H54 (cell line): ENCODE measurements around the gene VPS45.

Experiments
- DNase-seq: peaks from one replicate; pipeline ENCODE4 v3.0.0; 2011; ENCODE audit warnings: low spot score, mixed read lengths; ENCODE audit not compliant: insufficient read length
- FAIRE-seq: peaks from 3 replicates; lab custom pipeline; 2011; peaks lifted over from hg19 to GRCh38; lab: Jason Lieb, UNC
- POLR2A ChIP-seq: IDR thresholded peaks from 2 replicates; pipeline ENCODE4 v1.6.1; 2011; ENCODE audit warnings: low read depth, mild to moderate bottlenecking, low read length

VPS45 gene

DNA sequence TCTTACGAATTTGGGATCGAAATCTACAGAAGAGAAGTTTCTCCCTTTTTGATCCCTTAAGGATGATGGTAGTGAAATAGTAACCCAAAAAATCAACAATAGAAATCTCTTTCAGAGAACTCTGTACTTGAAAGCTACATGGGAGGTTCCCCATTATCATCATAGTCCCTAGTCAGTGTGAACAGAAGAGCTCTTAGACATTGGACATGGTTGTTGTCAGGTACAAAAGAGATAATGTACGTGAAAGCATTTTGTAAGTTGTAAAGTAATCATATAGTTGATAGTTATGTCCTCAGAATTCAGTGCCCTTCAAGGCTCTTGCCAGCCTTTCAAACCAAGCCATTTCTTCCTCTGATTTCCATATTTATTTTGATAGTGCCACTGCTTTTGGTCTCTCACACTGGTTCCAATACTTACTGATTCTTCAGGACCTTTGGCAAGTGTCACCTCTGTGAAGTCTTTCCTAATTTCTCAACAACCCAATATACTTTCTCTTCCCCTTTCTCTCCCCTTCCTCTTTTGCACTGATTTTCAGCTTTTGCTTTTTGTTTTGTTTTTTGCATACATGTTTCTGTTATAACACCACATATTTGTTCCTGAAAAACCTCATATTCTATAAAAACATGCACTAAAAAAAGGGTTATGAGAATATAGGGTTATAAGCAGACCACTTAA lies 22.4 kb downstream of the VPS45 start:
- no peak for FAIRE-seq
- TF ChIP-seq POLR2A, result no peak
- no peak for DNase-seq

DNA sequence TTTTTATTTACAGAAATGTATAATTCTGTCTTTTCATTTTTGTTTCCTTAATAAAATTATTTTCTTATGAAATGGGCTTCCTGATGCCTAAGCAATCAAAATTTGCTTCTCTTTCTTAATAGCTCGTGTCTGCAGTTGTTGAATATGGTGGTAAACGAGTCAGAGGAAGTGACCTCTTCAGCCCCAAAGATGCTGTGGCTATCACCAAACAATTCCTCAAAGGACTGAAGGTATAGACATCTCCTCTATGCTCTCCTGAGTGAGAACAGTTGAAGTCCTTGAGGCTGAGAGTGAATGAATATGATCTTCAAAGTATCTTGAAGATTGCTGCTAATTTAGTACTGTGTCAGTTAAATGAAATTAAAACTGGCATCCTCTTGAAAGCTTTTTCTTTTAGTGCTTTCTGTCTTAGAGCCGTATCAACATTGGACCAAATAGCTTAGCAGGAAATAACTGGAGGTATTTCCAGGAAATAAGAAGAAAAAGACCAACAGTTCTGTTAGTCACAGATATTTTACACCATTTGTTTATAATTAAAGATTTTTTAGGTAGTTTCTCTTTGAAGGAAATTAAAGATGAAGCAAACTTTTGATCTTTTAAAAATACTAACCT lies 24.7 kb downstream of the VPS45 start:
- FAIRE-seq (peak; percentile 45), DNase-seq (no peak)
- no peak for TF ChIP-seq POLR2A

DNA sequence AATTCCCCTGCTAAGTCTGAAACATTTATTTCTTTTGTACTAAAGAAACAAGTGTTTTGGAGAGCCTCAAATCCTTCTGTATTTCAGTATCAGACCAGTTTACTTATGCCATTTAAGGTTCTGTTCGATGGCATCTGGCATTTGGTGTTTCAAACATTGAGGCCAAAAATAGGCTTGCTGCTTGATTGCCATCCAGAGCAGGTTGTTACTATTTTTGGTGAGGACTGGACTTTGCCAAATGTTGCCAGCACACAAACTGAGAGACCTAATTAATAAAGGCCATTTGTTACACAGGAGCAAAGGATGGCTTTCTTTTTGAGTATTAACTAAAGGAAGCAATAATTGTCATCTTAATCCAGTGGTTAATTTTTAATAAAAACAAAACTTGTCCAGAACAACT lies 26.2 kb downstream of the VPS45 start:
- DNase-seq (no peak), FAIRE-seq (no peak)
- TF ChIP-seq POLR2A, result no peak

DNA sequence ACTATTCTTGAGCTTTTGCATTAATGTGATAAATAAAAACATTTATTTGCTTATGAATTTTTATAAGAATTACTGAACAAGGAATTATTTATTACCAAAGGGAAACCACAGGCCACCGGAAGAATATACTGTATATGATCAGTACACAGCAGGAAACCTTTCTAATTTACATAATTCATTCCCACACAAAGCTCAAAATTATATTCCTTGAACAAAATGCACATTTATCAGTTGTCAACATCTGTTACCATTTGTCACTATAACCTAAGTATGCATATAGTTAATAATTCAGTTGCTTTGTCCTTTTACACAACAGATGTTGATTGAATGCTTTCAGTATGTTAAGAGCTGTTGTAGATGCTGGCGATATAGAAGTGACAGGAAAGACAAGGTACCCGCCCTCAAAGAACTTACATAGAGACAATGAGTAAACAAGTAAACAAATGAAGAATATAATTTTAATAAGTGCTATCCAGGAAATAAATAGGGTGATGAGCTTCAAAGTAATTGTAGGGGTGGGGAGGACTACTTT lies 27.2 kb downstream of the VPS45 start:
- FAIRE-seq, result no peak
- no peak for TF ChIP-seq POLR2A
- DNase-seq, result no peak

DNA sequence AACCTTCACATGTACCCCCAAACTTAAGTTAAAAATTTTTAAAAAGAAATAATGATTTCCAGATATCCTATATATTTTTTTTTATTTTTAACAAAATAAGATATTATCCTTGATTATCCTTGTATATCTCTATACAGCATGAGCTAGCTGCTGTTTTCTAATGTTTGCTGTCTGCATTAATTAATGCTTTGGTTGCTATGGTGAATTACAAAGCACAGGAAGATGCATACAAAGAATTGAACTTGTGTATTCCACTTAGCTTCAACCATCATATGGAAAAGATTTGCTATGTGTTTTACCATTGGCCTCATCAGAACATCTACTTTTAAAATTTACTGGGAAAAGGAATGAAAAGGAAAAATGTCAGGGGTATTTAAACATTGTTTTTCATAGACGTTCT lies 35.4 kb downstream of the VPS45 start:
- FAIRE-seq (no peak), DNase-seq (no peak)
- no peak for TF ChIP-seq POLR2A

DNA sequence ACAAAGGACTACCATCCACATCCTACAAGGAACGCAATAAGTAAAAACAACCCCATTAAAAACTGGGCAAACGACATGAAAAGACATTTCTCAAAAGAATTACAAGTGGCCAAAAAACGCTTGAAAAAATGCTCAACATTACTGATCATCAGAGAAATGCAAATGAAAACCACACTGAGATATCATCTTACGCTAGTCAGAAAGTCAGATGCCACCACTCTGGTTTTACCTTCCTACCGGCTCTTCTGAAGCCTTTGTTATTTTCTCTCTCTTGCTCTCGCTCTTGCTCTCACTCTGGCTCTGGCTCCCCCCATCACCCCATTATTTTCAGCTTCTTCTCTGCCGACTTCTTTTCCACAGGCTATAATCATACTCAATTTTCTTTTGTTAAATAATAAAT lies 38.8 kb downstream of the VPS45 start:
- no peak for TF ChIP-seq POLR2A
- FAIRE-seq (no peak), DNase-seq (no peak)

DNA sequence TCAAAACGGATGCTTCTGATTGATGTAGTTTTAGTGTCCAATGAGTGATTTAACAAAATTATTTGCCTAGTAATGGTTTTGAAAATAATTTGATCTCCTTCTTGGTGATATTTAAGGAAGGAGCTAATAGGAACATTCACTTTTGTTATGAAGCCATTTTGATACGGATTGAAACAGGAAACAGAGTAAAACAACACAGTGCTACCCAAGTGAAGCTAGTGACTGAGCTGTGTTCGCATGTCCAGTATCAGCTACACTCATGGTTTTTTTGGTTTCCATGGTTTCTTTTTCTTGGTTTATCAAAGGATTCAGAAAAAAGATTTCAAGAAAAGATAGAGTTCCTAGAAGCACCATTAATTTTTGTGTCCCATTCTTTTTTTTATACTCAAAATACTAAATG lies 42.0 kb downstream of the VPS45 start:
- no peak for FAIRE-seq
- no peak for DNase-seq
- TF ChIP-seq POLR2A, result no peak

DNA sequence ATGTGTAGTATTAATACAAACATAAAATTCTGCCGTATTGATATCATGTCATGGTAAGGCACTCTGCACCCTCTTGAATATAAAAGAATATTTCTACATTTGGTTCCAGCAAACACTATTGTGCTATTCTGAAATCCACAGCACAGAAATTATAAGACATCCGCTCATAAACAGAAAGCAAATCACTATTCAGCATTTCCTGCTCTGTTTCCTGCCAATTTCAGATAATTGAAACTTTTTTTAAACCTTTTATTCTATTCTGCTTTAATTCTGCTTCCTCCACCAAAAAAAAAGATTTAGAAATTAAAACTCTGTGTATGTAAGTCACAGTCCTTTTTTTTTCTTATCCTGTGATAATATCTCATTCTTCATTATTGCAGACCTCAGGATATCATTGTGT lies 42.5 kb downstream of the VPS45 start:
- no peak for FAIRE-seq
- no peak for TF ChIP-seq POLR2A
- no peak for DNase-seq

DNA sequence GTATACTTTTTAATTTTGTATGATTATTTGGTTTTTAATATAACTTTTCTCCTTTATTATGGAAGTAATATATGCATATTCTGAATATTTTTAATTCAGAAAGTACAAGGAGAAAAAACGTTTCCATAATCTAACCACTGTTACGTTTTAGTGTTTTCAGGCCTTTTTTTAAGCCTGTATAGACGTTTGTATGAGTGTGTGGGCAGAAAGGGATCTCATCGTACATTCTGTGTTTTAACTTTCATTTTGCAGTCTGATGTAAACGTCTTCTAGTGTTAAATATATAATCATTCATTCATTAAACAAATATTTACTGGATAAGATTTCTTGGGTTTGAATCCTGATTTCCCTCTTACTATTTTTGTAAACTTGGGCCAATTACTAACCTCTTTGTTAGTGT lies 44.1 kb downstream of the VPS45 start:
- DNase-seq (no peak), FAIRE-seq (no peak)
- no peak for TF ChIP-seq POLR2A

DNA sequence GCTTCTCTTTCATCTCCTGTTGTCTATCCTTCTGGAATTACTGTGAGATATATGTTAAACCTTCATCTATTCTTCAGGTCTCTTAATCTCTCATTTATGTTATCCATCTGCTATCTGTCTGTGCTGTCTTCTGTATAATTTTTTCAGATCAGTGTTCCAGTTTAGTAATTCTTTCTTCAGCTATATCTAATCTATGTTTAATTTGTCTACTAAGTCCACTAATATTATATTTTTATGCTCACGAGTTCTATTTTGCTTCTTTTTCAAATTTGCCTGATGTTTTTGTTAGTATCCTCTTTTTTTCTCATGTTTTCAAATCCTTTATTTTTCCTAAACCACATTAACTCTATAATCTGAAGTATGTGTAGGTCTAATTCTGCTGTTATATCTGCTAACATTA lies 47.5 kb downstream of the VPS45 start:
- FAIRE-seq (no peak), DNase-seq (no peak)
- TF ChIP-seq POLR2A, result no peak

DNA sequence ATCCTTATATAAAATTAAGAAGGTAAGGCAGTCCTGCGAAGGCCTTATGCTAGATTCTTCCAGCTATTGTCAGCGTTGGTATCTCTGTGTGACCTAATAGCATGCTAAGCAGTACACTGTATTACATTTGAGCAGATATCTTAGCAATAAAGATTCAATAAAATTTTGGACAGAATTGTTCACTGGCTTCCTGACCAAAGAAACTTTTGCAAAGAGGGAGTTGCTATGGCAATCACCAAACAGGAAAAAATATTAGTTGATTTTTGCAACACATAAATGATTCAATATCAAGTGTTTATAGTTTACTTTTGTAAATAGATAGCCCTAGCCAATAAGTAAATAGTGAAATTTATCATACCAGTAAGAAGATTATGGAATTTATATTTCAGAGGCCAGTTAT lies 51.1 kb downstream of the VPS45 start:
- DNase-seq (no peak), FAIRE-seq (no peak)
- no peak for TF ChIP-seq POLR2A

DNA sequence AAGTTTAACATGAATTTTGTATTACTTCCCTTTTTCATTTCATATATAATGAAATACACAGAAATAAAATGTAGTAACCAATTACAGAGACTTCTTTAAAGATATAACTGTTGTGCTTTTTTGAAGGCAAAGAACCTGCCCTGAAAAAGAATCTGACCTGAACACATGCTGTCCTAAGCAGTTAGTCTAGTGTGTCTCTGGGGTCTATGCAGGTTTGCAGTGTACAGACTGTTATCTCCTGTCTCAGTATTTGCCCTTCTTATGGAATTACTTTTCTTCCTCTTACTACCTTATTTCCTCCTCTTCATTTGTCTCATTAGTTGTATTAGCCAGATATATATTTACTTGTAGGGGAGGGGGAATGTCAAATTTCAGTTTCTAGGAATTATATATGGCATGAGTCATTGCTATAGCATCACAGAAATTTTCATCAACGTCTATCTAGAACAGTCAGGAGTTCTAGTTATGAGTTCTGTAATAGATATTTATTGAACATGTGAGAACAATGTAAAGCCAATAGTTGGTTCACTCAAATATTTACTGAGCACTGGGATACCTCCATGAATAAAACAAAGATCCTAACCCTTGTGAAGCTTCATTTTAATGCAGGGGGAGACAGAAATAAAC lies 53.8 kb downstream of the VPS45 start:
- FAIRE-seq, result no peak
- no peak for TF ChIP-seq POLR2A

DNA sequence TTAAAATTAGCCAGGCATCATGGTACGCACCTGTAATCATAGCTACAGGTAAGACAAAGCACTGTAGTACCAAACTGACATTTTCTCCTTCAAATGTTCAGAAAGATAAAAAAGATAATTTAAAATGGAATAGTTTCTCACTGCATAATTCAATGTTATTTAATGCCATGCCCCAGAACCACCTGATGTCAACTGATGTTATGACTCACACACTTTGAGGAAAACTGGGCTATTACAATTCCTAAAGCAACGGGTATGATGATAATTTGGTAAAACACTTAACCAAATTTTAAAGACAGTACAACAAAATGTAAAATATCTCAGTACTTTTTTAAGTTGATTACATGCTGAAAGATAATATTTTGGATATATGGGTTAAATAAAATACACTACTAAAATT lies 59.2 kb downstream of the VPS45 start:
- no peak for TF ChIP-seq POLR2A
- FAIRE-seq (no peak), DNase-seq (no peak)

More for the DNA sequence above, 53.8 kb downstream of the VPS45 start:
- DNase-seq, result no peak

DNA sequence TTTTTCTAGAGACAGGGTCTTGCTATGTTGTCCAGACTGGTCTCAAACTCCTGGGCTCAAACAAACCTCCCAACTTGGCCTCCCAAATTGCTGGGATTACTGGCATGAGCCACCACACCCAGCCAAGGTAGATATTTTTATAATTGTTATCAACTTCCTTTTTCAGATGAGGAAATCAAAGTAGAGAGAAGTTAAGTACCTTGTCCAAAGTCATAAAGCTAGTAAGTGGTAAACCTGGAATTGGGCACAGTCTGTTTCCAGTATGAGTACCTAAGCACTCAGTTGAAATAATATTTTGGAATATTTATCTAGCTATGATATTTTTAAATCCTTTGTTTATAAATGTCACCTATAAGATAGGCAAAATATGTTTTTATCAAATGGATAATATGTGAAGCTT lies 59.9 kb downstream of the VPS45 start:
- no peak for DNase-seq
- TF ChIP-seq POLR2A, result no peak
- FAIRE-seq, result no peak
